HG03442 (cell line): ENCODE data around the gene ACSL4.
A peak's percentile ranks its signal among the peaks of the same experiment; 100 is the strongest.
"Not testable (repeated sequence)": the region's sequence is repeated elsewhere in the genome, so short reads cannot be mapped to it uniquely, and the experiment has no call there.

ENCODE experiments used
- ATAC-seq: cut with Tn5 transposase; IDR thresholded peaks from one replicate; pipeline ENCODE4 v1.9.1; 2021; ENCODE audit warnings: mild to moderate bottlenecking, moderate library complexity; ENCODE audit not compliant: unreplicated experiment

Gene ACSL4

GRCh38 chrX:109732807-109733612, at the start of gene ACSL4:
ACSL4 (minus strand) TSS chrX:109733257; CDS start chrX:109683363, 49,894 bp downstream.
- peak; percentile 81 for ATAC-seq

- no peak for ATAC-seq
Measured at GRCh38 chrX:109777749-109778148, 44.7 kb upstream of the ACSL4 start.

GRCh38 chrX:109776986-109777385, 43.9 kb upstream of the ACSL4 start:
- ATAC-seq = no peak

DNA sequence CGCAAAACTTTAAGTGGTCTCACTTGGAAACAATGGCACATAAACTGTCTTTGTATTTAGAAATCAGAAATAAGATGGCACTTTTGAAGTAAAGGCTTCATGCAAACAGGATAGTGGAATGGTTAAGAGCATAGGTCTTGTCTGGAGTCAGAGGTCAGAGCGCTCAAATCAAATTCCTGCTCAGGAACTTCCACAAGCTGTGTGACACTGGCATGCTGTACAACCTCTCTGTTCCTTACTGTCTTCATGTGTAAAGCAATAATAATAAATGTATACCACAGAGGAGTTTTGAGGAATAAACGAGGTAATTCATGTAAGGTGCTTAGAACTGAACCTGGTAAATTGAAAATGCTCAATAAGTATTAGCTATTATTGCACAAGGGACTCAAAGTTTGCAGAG, 43.4 kb upstream of the ACSL4 start:
- ATAC-seq = no peak

- ATAC-seq = no peak
Measured at GRCh38 chrX:109775386-109775785, 42.3 kb upstream of the ACSL4 start.

DNA sequence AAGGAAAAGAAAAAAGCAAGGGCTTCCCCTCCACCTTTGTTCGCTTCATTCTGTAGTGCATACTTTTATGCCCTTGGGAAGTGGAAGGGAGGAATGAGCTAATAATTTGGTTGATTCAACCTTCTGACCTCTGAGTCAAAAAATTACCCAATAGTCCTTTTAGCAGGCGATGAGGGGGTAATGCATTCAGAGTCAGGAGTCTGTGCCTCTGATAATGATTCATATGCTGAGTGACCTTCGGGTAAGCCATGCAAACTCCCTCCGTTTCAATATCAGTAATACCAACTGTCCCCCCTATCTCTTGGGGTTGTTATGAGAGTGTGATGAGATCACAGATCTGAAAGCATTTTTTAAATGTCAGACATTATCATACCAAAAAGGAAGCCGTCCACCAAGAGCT, 41.6 kb upstream of the ACSL4 start:
- peak; percentile 98 for ATAC-seq

DNA sequence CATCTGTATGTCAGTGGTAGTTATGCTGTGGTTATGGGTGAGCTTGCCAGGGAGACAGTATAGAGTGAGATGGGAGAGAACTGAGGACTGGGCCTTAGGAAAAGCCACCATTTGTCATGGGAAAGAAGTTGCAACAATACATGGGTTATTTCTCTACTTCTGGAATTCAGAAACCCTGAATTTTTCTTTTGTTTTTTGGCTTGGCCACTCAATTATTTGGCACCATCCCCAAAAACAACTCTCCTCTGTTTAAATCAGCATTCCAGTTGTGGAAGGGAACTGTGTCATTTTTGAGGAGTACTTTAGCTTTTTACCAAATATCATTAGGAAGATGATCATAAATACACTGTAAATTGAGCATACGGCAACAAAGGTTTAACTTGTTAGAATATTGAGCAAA, 41.1 kb upstream of the ACSL4 start:
- ATAC-seq = no peak

- ATAC-seq = peak; percentile 39
Measured at GRCh38 chrX:109773374-109773773, 40.3 kb upstream of the ACSL4 start.

GRCh38 chrX:109770780-109771179, 37.7 kb upstream of the ACSL4 start:
- ATAC-seq = no peak

- no peak for ATAC-seq
Measured at GRCh38 chrX:109760922-109761250, 27.8 kb upstream of the ACSL4 start.

GRCh38 chrX:109760209-109760921, 27.3 kb upstream of the ACSL4 start:
- no peak for ATAC-seq

DNA sequence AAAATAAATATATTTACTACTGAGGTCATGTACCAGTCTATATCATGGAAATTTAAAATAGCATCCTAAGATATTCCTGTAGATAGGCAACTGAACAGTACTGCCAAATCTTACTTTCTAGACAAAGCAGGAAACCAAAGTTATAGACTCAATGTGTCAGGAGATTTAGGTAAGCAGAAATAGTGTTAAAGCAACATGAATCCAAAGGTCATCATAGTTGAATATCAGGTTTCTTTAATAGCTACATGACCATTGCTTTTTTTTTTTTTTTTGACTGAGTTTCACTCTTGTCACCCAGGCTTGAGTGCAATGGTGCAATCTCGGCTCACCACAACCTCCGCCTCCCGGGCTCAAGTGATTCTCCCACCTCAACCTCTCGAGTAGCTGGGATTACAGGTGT, 20.2 kb upstream of the ACSL4 start:
- no peak for ATAC-seq

GRCh38 chrX:109751698-109752097, 18.6 kb upstream of the ACSL4 start:
- ATAC-seq = no peak

- no peak for ATAC-seq
Measured at GRCh38 chrX:109749207-109749606, 16.1 kb upstream of the ACSL4 start.

- no peak for ATAC-seq
Measured at GRCh38 chrX:109747681-109748080, 14.6 kb upstream of the ACSL4 start.

GRCh38 chrX:109742722-109743121, 9.7 kb upstream of the ACSL4 start:
- no peak for ATAC-seq

DNA sequence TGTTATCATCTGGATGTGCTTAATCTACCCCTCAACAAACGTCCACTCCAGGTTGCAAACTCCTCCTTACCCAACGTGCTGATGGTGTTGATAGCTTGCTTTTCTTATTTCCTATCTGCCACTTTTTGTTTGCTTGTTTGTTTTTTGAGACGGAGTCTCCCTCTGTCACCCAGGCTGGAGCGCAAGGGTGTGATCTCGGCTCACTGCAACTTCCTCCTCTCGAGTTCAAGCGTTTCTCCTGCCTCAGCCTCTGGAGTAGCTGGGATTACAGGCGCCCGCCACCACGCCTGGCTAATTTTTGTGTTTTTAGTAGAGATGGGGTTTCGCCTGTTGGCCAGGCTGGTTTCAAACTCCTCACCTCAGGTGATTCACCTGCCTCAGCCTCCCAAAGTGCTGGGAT, 7.8 kb upstream of the ACSL4 start:
- ATAC-seq = not testable (repeated sequence)

DNA sequence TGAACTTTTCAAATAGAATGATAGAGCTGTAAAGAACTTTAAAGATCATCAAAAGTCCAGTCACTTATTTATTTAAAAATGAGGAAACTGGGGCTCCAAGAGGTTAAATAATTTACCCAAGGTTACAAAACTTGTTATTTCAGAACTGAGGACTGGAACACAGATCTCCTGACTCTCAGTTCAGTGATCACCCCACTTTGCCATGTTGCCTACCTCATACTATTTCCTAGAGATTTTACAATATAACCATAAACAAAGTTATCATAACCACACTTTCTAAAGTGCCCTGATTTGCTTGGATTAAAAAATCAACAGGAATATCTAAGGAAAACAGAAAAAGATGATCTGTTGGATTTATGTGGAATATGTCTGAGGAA, 7.4 kb upstream of the ACSL4 start:
- ATAC-seq = no peak

- no peak for ATAC-seq
Measured at GRCh38 chrX:109739625-109740432, 6.8 kb upstream of the ACSL4 start.

DNA sequence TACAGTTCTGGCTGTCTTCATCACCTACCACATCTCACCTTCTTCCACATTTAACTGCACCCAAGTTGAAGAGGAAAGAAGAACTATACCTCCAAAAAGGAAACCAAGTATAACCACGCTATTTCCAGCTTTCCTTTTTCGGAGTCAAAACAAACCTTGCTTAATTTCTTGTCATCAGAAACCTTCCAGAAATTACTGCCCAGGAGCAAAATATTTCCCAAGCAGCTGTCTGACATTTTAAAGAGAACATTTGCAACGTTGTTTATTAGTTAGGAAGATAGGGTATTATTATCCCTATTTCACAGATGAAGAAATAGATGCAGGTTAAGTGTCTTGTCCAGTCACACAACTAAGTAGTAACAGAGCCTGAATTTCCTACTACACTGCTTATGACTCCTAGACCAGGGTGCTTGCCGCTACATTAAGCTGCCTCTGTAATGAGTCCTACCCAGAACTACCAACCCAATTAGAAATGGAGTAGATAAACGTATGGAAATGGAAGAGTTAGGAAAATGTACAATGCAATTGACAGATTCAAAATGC, 2.2 kb upstream of the ACSL4 start:
- ATAC-seq = no peak

- ATAC-seq = no peak
Measured at GRCh38 chrX:109733613-109734083, 591 bp upstream of the ACSL4 start.
